CD1c-positive myeloid dendritic cell (primary cell): ENCODE measurements around the gene GCN1.
"Not testable (repeated sequence)": the region's sequence is repeated elsewhere in the genome, so short reads cannot be mapped to it uniquely, and the experiment has no call there.

Source experiments
- DNase-seq: peaks from one replicate; pipeline ENCODE4 v3.0.0-alpha.2; 2016; ENCODE audit errors: extremely low spot score

Gene GCN1

DNA sequence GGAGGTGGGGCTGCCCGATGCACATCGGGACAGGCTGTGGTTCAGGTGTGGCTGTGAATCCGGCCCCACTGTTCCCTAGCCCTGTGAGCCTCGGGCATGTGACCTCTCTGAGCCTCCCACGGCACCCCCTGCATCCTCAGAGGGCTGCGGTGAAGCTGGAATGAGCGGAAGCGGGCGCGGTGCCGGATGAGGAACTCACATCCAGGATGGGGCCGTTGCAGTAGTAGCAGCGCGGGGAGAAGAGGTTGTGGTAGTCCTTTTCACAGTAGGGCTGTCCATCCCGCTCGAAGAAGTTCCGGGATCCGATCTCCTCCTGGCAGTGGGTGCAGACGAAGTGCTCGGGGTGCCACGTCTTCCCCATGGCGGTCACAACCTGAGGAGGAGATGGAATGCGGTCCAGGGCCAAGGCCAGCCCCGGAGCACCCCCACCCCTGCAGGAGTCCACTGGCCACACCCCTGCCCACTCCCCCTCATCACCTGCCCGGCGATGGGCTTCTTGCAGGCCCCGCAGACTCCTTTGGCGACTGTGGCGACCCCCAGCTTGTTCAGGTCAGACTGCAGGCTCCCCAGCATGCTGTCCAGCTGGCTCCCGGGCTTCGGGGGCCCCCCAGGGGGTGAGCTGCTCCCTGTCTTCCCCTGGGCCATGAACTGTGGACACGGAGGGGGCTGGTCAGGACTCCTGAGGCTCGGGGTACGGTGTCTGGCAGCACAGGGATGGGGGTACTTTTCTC, 20.3 kb upstream of the GCN1 start:
- DNase-seq: no peak

GRCh38 chr12:120213758-120214157, 19.2 kb upstream of the GCN1 start:
- no peak for DNase-seq

DNA sequence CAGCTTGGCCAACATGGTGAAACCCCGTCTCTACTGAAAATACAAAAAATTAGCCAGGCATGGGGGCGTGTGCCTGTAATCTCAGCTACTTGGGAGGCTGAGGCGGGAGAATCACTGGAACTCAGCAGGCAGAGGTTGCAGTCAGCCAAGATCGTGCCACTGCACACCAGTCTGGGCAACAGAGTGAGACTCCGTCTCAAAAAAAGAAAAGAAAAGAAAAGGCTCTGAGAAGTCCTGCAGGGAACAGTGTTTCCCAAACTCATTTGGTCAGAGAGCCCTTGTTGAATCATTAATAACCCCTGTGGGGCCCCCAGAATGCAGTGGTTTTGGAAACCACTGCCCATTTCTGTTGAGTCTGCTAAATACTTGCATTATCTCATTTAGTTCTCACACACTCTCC, 18.7 kb upstream of the GCN1 start:
- not testable (repeated sequence) for DNase-seq

DNA sequence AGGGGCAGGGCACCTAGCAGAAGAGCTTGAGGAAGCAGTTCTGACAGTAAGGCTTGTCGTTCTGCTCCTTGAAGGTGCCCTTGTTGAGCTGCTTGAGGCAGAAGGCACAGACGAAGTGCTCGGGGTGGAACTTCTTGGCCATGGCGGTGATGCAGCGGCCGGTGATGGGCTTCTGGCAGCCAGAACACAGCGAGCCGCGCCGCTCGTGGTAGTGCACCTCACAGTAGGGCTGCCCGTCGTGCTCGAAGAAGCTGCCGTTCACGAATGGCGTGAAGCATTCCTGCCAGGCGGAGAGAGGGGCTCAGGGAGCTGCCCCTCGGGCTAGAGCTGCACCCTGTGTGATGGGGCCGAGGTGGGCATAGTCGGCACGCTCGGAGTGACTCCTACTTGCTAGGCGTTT, 17.8 kb upstream of the GCN1 start:
- DNase-seq: no peak

DNA sequence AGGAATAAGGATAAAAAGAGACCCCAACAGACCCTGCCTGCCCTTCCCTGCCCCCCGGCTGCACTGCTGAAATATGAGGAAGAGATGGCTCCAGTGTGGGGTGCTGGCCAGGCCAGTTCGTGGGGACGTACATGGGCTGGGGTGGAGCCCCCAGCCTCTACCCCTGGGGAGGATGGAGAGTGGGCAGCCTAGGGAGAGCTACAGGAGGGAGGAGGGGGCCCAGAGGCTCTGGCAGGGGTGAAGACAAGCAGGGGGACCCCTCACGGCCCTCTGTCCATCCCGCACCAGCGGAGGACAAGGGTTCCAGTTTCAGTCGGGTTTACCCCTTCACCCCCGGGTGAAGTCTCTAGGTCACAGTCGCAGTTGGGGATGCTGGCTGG, 17.4 kb upstream of the GCN1 start:
- no peak for DNase-seq

DNA sequence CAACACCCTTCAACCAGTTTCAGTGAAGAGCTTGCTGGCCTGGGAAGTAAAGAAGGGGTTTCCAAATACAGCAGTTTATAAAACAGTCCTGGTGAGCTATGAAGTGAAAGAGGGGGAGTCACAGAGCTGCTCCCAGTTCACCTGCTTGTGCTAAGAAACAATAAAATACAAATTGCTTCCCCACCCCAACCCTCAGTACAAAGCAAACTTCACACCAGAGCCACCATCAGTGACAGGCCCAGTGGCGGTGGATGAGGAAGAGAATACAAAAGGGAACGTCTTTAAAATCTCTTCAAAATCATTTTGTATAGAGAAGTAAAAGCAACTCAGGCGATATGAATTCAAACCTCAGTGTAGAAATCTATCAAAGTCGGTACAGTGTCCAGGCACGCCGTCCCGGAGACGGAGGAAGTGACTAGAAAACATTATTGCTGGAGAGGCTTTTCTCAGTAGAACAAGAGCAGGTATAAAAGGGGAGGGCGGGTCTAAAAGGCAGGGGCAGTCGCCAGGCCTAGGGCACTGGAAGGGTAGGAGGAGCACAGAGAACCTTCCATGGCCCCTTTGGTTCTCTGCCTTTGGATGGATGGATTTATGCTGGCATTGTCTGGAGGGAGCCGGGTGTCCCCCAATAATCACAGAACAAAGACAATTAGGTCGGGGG, 16.9 kb upstream of the GCN1 start:
- DNase-seq: no peak

DNA sequence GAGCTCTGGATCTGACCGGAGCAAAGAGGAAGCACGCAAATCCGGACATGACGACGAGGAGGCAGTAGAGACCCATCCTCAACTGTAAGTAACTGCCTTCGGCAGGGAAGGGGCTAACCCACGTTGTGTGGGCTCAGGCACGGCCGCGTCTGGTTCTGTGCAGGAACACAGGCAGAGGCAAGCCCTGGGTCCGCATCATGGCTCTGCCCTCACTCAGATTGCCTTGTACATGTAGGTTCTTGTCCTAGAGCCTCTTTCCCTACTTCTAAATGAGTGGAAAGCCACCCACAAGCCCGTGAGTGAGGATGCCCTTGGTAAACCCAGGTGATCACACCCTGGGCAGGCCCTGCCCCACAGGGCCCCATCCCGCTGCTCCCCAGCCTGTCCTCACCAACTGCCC, 15.3 kb upstream of the GCN1 start:
- no peak for DNase-seq

GRCh38 chr12:120207227-120207626, 12.7 kb upstream of the GCN1 start:
- no peak for DNase-seq

DNA sequence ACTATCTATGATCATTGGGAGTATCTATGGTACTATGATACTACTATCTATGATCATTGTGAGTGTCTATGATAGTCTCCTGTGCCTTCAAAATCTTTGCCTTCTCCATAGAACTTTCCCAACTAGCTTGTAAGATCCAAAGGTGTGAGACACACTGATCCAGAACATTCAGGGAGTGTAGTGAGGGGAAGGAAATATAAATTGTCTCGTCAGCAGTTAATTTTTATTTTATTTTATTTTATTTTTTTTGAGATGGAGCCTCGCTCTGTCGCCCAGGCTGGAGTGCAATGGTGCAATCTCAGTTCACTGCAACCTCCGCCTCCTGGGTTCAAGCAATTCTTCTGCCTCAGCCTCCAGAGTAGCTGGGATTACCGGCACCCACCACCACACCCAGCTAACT, 12.3 kb upstream of the GCN1 start:
- DNase-seq: not testable (repeated sequence)

- DNase-seq: no peak
Observed at GRCh38 chr12:120206228-120206627, 11.7 kb upstream of the GCN1 start.

DNA sequence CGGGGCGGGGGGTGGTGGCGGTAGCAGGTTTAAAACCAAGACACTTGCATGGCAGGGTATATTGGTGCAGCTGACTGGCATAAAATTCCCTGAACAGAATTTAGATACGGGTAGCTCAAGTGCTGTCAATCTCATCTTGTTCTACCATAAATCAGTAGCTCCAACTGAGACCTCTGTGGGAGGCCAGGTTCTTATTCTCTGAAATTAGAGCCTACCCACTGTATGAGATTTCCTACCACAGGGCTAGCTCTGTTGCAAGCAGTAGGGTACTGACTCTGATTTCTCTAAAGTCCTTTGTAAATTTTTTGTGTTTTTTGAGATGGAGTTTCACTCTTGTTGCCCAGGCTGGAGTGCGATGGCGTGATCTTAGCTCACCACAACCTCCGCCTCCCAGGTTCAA, 9.7 kb upstream of the GCN1 start:
- no peak for DNase-seq

DNA sequence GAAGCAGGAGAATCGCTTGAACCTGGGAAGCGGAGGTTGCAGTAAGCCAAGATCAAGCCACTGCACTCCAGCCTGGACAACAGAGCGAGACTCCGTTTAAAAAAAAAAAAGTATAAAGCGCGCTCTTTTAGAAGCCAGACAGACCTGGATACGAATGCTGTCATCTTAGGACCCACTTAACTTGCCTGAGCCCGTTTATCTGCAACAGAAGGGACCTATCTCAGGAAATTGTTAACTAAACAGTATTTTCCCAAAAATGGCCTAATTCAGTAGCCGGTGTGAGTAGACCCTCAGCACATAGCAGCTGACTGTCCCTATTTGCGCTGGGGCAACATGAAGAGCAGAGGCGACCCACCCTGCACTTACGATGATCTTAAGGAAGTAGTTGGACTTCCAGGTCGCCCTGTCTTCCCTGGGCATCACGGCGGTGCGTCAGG, 5.9 kb upstream of the GCN1 start:
- no peak for DNase-seq

GRCh38 chr12:120199595-120200306, 5.2 kb upstream of the GCN1 start:
- peak; percentile 35 for DNase-seq

DNA sequence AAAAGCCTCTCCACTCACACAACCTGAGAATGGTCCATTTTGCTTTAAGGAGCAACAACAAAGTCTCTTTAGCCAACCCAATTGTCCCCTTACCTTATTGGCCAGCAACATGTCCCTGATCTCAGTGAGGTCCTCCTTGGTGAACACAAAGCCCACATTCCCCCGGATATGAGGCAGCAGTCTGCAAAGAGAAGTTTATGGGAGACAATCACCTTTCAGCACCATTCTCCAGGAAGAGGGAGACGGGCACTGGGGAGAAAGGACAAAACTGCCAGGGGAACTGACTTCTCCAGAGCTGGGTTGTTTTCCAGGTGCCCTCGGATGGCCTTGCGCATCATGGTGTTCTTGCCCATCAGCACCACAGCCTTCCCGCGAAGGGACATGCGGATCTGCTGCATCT, 4.5 kb upstream of the GCN1 start:
- no peak for DNase-seq

DNA sequence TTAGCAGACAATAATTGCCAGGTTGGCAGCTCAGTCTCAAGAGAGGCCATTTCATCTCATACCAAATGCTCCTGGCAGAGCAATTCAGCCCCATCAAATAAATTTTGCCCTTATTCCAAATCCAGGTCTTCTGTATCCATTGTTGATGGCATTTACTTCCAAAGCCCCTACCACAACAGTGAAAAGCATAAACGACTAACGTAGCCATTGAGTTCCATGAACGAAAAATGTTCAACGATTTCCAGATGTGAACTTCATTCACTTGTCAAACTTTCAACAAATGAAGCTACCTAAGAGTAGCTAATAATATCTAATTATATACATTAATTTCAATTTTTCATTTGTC, 3.0 kb upstream of the GCN1 start:
- no peak for DNase-seq

- DNase-seq: not testable (repeated sequence)
Observed at GRCh38 chr12:120196817-120197541, 2.5 kb upstream of the GCN1 start.

- DNase-seq: no peak
Observed at GRCh38 chr12:120196363-120196762, 1.8 kb upstream of the GCN1 start.

GRCh38 chr12:120194226-120194533, 335 bp downstream of the GCN1 start:
- DNase-seq: no peak

DNA sequence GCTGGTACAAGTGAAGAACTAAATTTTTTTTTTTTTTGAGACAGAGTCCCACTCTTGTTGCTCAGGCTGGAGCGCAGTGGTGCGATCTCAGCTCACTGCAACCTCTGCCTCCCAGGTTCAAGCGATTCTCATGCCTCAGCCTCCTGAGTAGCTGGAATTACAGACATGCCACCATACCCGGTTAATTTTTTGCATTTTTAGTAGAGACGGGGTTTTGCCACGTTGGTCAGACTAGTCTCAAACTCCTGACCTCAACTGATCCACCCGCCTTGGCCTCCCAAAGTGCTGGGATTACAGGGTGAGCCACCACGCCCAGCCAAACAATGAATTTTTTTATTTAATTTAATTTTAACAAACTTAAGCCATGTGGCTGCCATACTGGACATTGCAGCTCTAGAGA, 1.2 kb downstream of the GCN1 start:
- DNase-seq: not testable (repeated sequence)

DNA sequence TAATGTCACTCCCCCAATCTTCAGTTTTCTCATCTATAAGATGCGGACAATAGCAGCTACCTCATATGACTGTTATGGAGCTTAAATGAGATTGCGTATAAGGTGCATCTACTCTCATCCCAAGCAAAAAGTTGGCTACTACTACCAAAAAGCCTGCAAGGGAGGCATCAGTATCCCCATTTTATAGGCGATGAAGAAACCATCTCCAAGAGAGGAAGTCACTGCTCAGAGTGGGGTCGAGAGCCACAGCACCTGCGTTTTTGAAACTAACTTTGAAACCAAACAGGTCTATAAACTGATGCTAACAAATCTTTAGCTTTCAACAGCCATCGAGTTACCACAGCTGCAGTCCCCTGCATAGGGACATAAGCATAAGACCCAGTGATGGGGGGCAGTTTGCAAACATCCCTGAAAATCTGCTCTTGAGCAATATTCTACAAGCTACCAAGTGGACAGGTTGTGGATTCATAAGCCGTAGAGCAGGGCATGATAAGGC, 3.5 kb downstream of the GCN1 start:
- no peak for DNase-seq

GRCh38 chr12:120190386-120190785, 4.1 kb downstream of the GCN1 start:
- no peak for DNase-seq

DNA sequence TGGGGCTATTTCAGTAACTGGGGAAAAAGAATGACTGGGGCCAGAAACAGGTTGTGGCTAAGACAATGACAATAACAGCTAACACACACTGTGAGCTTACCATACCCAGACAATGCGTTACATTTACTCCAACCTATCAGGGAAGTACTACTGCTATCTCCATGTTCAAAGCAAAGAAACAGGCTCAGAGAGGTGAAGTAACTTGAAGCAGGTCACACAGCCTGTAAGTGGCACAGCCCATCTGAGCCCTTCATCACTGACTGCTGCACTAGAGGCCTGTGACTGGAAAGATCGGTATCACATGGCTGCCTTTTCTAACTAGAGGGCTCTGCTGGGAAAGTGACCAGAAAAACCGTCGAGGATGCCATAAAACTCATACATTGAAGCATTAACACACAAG, 7.9 kb downstream of the GCN1 start:
- no peak for DNase-seq
